Measurements from ENCODE around the gene CEACAM5. TPM values are rescaled to one million over a fixed set of nuclear protein-coding genes. Genes with fewer than 3 reads are reported as not detected.

The CEACAM5 gene
- total RNA-seq, 2 experiments from 2014 or later: not detected

- no peak for DNase-seq (ENCODE audit: low spot score)
- Histone ChIP-seq H3K4me3 (ENCODE audit: low read depth, low read length, poor library complexity, severe bottlenecking) (no peak overlapping the region), H3K36me3 (ENCODE audit: insufficient read depth, low read length) (no peaks in the 10 kb centered on the region), H3K27ac (ENCODE audit: low read depth, low read length, poor library complexity, severe bottlenecking) (no peak overlapping the region), H3K9me2 (ENCODE audit: insufficient read depth, low read length) (no peaks in the 10 kb centered on the region), H3K4me1 (ENCODE audit: insufficient read depth, low read length, poor library complexity, severe bottlenecking) (peaks cover 6% of the 10 kb centered on the region), H3K79me2 (ENCODE audit: insufficient read depth, low read depth, low read length) (no peaks in the 10 kb centered on the region), H3K4me2 (ENCODE audit: low read length) (no peak overlapping the region), H4K20me1 (ENCODE audit: insufficient read depth, low read length) (no peaks in the 10 kb centered on the region), H2AFZ (ENCODE audit: low read length) (no peak overlapping the region), H3K9me3 (ENCODE audit: low read length) (peaks cover 6% of the 10 kb centered on the region)
- BruUV-seq (replicated peaks): no TSS peak
- no peak for TF ChIP-seq EZH2phosphoT487 (IDR thresholded peaks at IDR 0.05; ENCODE audit: borderline replicate concordance, low read depth, low read length)
- no peak for TF ChIP-seq CTCF (conservative IDR thresholded peaks at IDR 0.05; ENCODE audit: low read length)
- ChIA-PET POLR2A (no interaction called here), CTCF (ENCODE audit: unreplicated experiment) (no interaction called here)
- intact Hi-C loops (cut with micrococcal nuclease; ENCODE audit: unreplicated experiment): no loop called here
These were observed 37.7 kb upstream of the CEACAM5 start for GRCh38 chr19:41670755-41671154.

- Histone ChIP-seq H3K4me2 (ENCODE audit: low read length) (no peak overlapping the region), H2AFZ (ENCODE audit: low read length) (no peak overlapping the region), H3K9me2 (ENCODE audit: insufficient read depth, low read length) (no peaks in the 10 kb centered on the region), H3K4me1 (ENCODE audit: insufficient read depth, low read length, poor library complexity, severe bottlenecking) (peaks cover 6% of the 10 kb centered on the region), H3K36me3 (ENCODE audit: insufficient read depth, low read length) (no peaks in the 10 kb centered on the region), H4K20me1 (ENCODE audit: insufficient read depth, low read length) (no peaks in the 10 kb centered on the region), H3K9me3 (ENCODE audit: low read length) (no peaks in the 10 kb centered on the region; the same call in 1 of the 2 replicates), H3K27ac (ENCODE audit: low read depth, low read length, poor library complexity, severe bottlenecking) (no peak overlapping the region), H3K4me3 (ENCODE audit: low read depth, low read length, poor library complexity, severe bottlenecking) (no peak overlapping the region), H3K79me2 (ENCODE audit: insufficient read depth, low read depth, low read length) (no peaks in the 10 kb centered on the region)
- TF ChIP-seq CTCF (conservative IDR thresholded peaks at IDR 0.05; ENCODE audit: low read length) (no peak), EZH2phosphoT487 (IDR thresholded peaks at IDR 0.05; ENCODE audit: borderline replicate concordance, low read depth, low read length) (no peak)
- intact Hi-C loops (cut with micrococcal nuclease; ENCODE audit: unreplicated experiment): no loop called here
- no peak for DNase-seq (ENCODE audit: low spot score)
- ChIA-PET CTCF (ENCODE audit: unreplicated experiment) (no interaction called here), POLR2A (no interaction called here)
- no TSS peak for BruUV-seq (replicated peaks)
These were observed 36.9 kb upstream of the CEACAM5 start for GRCh38 chr19:41671486-41671885.

GRCh38 chr19:41682437-41682836 is 26.0 kb upstream of the CEACAM5 start:
- no peaks in the 10 kb centered on the region for H3K9me3 ChIP-seq (ENCODE audit: low read length)
- CTCF ChIA-PET (ENCODE audit: unreplicated experiment): no interaction called here
- H3K36me3 ChIP-seq (ENCODE audit: insufficient read depth, low read length): no peaks in the 10 kb centered on the region
- TF ChIP-seq CTCF (conservative IDR thresholded peaks at IDR 0.05; ENCODE audit: low read length) (no peak), EZH2phosphoT487 (IDR thresholded peaks at IDR 0.05; ENCODE audit: borderline replicate concordance, low read depth, low read length) (no peak)
- no peak overlapping the region for H3K4me3 ChIP-seq (ENCODE audit: low read depth, low read length, poor library complexity, severe bottlenecking)
- H3K79me2 ChIP-seq (ENCODE audit: insufficient read depth, low read depth, low read length): no peaks in the 10 kb centered on the region
- intact Hi-C loops (cut with micrococcal nuclease; ENCODE audit: unreplicated experiment): no loop called here
- no peak overlapping the region for H3K4me2 ChIP-seq (ENCODE audit: low read length)
- no peaks in the 10 kb centered on the region for H3K4me1 ChIP-seq (ENCODE audit: insufficient read depth, low read length, poor library complexity, severe bottlenecking)
- no peak overlapping the region for H3K27ac ChIP-seq (ENCODE audit: low read depth, low read length, poor library complexity, severe bottlenecking)
- no TSS peak for BruUV-seq (replicated peaks)
- no peak for DNase-seq (ENCODE audit: low spot score)
- no peaks in the 10 kb centered on the region for H4K20me1 ChIP-seq (ENCODE audit: insufficient read depth, low read length)
- no peaks in the 10 kb centered on the region for H3K9me2 ChIP-seq (ENCODE audit: insufficient read depth, low read length)
- H2AFZ ChIP-seq (ENCODE audit: low read length): no peak overlapping the region
- POLR2A ChIA-PET: interaction anchor here (0.7 kb wide), 1 partner anchor 108 kb away, joined by 3 read pairs; no protein-coding TSS in a partner anchor

Measured in OCI-LY7 (cell line).